GM18505 (cell line): ENCODE results near the gene TEKT2.

Experiments used
- ATAC-seq: cut with Tn5 transposase; IDR thresholded peaks from one replicate; pipeline ENCODE4 v1.9.1; 2021; ENCODE audit not compliant: unreplicated experiment
- POLR2A ChIP-seq: IDR thresholded peaks from 4 replicates; pipeline ENCODE4 v1.6.1; 2011; ENCODE audit warnings: borderline replicate concordance; ENCODE audit not compliant: insufficient read depth, insufficient read length; ENCODE audit errors: extremely low read depth

The TEKT2 gene

DNA sequence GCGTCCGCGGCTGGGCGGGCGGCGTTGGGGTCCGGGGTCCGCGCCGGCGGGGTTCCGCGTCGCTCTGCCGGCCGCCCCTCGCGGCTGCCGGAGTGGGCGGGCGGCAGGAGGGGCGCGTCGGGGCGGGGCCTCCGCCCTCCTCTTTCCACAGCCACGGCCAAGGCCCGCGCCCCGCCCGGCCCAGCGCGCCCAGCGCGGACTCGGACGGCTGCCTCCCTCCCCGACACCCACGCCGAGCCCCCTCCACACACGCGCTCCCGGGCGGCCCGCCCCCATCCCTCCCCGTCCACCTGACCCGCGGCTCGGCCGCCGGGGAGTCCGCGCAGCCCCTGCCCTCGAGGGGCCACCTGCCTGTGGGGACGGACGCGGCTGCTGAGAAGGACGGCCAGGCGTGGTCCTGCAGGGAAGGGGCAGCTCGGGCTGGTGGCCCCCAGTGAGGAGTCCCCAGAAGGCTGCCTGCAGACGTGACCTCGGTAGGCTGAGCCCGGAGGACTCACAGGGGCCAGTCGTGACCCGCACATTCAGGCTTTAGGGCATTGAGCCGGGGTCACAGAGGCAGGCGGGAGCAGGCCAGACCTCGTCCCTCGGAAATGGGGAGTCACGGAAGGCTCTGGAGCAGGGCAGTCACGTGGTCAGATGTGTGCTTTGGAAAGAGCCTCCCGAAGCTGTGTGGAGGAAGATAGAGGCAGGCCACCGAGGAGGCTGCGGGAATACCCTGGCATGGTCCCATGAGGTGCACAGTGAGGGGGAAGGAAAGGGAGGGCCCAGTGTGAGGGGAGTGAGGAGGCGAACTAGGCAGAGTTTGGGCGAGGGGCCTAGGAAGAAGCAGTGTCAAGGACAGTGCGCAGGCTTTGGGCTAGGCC is 41.5 kb downstream of the TEKT2 start, which contains the start of gene COL8A2:
TSS of gene COL8A2 (minus strand) at position 94 of the 863 bp plus-strand sequence. CDS start 24,980 bp downstream, outside the sequence.
- no peak for ATAC-seq
- no peak for TF ChIP-seq POLR2A

DNA sequence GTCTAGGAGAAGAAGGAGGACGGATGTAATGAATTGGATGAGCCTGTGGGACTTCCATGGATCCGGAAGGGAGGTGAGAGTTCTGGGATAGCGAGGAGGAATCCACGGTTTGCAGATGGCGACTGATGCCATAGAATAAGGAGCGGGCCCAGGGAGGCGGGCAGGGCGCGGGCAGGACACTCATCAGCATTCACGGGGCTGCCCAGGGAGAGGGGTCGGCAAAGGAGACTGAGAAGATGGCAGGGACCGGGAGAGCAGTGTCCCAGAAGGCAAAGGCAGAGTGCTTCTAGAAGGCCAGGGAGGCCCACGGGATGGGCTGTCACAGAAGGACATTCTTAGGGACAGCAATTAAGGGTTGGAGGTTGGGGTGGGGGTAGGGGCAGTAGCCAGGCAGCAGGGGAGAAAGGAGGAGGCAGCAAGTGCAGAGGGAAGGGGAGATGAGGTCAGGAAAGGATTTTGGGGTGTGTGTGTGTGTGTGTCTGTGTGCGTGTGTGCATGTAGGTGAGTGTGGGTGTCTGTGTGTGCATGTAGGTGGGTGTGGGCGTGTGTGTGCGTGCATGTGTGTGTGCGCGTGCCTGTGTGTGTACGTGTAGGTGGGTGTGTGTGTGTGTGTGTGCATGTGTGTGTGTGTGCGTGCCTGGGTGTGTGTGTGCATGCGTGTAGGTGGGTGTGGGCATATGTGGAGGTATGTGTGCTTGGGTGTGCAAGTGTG is 42.3 kb downstream of the TEKT2 start:
- no peak for TF ChIP-seq POLR2A
- ATAC-seq = no peak

DNA sequence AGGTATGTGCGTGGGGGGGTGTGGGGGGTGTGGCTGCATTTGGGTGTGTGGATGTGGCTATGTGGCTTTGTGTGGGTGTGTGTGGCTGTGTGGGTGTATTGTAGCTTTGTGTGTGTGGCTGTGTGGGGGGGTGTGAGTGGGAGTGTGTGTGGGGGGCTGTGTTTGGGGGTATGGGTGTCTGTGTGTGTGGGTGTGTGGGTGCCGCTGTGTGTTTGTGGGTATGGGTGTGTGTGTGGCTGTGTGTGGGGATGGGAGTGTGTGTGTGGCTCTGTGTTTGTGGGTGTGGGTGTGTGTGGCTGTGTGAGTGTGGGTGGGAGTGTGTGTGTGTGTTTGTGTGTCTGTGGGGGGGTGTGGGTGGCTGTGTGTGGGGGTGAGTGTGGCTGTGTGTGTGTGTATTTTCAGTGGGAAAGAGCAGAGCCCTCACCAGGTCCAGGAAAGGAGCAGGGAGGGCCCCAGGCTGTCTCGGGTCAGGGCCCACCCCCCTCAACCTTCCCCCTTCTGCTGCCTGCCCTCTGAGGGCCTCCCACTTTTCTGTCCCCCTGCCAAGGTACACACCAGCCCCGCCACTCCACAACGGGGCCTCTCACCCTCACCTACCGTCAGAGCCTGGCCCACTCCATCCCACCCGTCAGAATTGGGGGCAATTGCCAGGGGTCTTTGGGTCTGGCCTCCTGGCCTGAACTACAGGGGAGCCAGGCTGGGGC is 43.1 kb downstream of the TEKT2 start:
- no peak for ATAC-seq
- TF ChIP-seq POLR2A = no peak

DNA sequence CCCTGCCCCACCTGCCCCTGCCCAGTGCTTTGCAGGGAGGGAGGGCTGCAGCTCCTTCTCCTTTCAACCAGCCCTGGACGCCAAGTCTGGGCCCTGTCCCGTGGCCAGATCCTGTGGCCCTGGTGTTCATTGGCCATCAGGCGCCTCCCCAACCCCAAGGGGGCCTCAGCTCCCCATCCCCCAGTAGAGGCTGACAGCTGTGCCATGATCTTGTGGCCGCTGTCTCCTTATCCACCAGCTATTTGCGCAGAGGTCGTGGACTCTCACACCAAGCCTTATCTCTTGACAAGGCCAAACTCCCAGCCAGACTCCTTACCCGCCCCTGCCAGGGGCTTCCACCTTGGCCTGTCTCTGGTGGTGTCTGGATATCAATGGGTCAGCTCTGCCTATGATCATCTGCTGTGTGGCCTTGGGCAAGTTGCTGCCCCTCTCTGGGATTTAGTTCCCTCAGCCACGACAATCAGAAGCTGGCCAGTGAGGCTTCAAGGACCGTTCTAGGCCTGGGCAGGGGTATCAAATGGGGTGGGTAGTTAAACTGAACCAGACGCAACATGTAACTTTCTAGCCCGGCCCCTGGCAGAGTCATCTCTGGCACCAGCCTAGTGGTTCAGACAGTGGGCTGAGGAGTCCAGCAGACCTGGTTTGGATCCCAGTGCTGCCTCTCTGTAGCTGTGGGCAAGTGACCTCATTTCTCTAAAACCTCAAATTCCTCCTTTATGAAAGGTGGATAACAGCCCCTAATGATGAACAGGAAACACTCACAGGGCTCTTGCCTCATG is 44.4 kb downstream of the TEKT2 start:
- no peak for ATAC-seq
- no peak for TF ChIP-seq POLR2A

DNA sequence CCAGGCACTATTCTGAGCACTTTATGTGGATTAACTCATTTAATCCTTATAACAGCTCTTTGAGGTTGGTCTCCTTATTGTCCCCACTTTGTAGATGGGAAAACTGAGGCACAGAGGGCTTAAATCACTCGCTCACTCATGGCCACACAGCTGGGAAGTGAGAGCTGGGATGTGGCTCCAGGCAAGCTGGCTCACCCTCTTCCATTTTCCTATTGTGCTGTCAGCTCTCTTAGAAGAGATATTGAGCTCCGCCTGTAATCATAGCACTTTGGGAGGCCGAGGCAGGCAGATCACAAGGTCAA is 45.0 kb downstream of the TEKT2 start:
- no peak for TF ChIP-seq POLR2A
- no peak for ATAC-seq

DNA sequence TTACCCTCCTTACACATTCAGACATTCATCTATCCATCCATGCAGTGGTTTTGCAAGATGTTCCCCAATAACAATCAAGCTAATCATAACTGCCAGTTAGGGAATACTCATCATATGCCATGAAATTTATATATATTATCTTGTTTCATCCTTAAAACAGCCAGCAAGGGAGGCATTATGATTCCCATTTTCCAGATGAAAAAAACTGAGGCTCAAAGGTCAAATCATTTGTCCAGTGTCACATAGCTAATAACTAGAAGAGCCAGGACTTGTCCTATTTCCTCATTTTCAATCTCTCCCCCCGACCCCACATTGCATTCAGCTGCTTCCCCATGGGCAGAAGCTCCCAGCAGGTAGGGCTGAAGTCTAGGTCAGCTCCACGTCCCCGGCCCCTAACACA is 48.1 kb downstream of the TEKT2 start:
- TF ChIP-seq POLR2A = no peak
- no peak for ATAC-seq

DNA sequence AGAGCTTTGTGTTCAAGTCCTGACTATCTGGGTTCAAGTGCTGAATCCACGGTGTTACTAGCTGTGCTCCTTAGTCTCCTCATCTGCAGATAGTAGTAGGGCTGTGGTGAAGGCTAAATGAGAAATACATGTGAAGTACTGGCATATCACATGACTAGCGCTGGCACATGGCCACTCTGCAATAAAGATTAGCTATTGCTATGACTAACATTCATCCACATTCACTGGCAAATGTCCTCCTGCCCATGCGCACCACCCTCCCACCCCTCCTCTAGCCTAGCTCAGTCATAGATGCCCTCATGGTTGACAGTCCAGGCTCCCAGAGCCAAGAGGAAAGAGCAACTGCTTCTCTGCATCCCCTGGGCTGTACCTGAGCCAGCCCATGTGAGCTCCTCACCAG is 49.6 kb downstream of the TEKT2 start:
- no peak for ATAC-seq

DNA sequence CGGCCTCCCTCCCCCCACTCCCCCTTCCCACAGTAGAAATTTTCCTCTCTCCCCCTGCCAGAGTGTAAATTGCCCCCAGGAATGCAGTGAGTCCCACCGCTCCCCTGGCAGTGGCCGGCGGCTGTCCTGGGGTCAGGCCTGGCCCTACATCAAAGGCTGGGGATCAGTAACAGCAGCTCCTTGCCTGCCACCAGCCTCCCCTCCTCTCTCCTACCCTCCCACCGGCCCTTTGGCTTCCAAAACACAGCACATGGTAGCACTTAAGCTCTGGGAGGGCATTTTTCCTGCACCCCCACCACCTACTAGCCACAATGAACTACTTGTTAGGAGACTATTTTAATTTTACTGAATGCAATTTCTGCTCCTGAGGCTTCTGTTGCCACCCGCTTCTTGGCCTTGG is 50.1 kb downstream of the TEKT2 start:
- no peak for TF ChIP-seq POLR2A
- ATAC-seq = no peak

More for the DNA sequence above, 49.6 kb downstream of the TEKT2 start:
- no peak for TF ChIP-seq POLR2A

DNA sequence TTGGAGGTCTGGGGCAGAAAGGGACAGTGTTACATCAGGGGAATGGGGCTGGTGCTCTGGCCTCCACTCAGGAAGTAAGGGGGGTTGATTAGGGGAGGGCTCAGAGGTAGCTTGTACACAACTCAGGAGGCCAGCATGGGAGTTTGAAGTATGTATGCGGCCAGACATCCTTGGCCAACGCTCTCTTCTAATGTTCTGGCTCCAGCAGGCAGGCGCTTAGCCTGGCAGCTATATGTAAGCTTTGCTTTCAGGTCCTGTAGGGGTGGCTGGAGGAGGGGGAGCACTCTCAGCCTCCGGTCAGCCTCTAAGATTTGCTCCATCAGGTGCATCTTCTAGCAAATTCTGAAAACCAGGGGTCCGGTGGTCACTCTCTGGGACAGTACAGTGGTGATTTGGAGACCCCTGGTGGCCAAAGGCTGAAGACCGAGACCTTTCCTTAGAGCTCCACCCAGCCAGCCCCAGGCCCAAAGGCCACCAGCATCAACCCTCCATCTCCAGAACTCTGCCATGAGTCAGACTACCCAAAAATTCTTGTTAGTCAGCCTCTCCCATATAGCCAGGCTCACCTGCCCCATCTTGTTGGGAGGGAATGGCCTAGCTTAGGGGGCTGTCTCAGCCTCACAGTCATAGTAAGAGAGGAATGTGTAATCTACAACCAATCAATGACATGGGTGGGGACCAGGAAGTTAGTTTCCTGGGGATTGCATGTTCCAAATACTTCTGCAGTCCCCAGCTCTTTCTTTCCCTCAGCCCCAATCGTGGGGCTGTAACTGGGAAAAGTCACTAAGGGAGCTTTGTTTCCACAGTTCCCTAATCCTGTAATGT is 50.8 kb downstream of the TEKT2 start:
- TF ChIP-seq POLR2A = no peak
- no peak for ATAC-seq

DNA sequence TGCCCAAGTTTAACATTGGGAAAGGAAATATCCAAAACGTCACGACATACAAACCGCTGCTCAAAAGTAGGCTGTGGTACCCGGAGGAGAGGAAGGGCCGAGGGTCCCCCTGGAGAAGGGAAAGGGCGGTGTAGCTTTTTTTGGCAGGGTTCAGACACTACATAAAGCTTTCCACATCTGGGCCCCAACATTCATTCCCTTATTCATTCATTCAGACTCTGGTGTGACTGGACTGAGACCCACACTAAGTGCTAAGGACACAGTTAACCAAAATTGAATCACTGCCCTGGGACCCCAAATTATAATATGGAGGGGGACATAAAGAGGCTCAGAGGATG is 51.4 kb downstream of the TEKT2 start:
- TF ChIP-seq POLR2A = no peak
- ATAC-seq = no peak

DNA sequence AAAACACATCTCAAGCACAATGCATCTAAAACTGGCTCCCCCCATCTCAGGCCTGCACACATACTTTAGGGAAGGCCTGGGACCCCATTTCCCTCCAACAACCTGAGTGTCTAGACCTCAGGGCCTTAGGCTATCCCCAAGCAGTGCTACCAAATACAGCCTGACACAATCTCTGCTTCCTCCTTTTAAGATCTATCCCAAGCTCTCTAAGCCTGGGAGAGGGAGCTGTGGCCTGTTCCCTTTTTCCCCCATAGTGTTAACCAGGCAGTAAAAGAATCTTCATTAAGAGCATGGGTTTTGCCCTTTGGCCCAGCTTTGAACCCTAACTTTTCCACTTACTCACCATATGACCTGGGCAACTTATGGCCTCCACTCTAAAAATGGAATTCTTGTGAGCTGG is 51.9 kb downstream of the TEKT2 start:
- no peak for TF ChIP-seq POLR2A
- no peak for ATAC-seq

DNA sequence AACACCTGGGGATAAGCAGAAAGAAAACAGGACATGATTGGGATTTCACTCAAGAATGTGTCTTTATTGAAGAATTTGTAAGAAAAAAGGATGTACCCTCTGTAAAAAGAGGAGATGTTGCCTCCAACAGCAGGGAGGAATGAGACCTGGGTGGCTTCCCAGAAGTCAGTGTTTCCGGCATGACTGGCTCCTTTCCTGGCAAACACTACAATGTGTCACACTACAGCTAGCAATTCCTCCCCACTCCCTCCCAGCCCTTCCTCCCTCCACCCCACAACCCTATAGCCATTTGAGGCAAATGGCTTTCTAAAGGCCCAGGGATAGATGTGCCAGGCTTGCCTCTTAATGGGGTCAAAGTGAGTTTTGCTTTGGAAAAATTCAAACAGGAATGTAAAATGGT is 52.6 kb downstream of the TEKT2 start:
- no peak for TF ChIP-seq POLR2A
- no peak for ATAC-seq
